AG09309 (cell line): ENCODE measurements around the gene FGF23.

Experiments used
- DNase-seq: peaks from one replicate; pipeline ENCODE4 v3.0.0-alpha.2; 2010; ENCODE audit warnings: low read depth
- H3K4me3 ChIP-seq: 2 replicates; pipeline ENCODE4 v1.5.1; 2011; ENCODE audit warnings: mild to moderate bottlenecking, low read depth, low read length, moderate library complexity; ENCODE audit not compliant: control insufficient read depth
- TF ChIP-seq, protein P1 (sequence below): IDR thresholded peaks from 2 replicates; pipeline ENCODE4 v1.5.1; 2011; ENCODE audit warnings: mild to moderate bottlenecking, low read depth, low read length, inconsistent platforms; ENCODE audit not compliant: insufficient read depth, control insufficient read depth; ENCODE audit errors: missing control alignments

Gene FGF23

GRCh38 chr12:4379405-4379804, at the start of gene FGF23:
TSS of gene FGF23 (minus strand) at chr12:4379712. CDS start at chr12:4379582, 130 bp downstream.
- DNase-seq, result no peak
- TF ChIP-seq, protein P1, sequence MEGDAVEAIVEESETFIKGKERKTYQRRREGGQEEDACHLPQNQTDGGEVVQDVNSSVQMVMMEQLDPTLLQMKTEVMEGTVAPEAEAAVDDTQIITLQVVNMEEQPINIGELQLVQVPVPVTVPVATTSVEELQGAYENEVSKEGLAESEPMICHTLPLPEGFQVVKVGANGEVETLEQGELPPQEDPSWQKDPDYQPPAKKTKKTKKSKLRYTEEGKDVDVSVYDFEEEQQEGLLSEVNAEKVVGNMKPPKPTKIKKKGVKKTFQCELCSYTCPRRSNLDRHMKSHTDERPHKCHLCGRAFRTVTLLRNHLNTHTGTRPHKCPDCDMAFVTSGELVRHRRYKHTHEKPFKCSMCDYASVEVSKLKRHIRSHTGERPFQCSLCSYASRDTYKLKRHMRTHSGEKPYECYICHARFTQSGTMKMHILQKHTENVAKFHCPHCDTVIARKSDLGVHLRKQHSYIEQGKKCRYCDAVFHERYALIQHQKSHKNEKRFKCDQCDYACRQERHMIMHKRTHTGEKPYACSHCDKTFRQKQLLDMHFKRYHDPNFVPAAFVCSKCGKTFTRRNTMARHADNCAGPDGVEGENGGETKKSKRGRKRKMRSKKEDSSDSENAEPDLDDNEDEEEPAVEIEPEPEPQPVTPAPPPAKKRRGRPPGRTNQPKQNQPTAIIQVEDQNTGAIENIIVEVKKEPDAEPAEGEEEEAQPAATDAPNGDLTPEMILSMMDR, result no peak
- no peak within 1 kb of the TSS for H3K4me3 ChIP-seq

DNA sequence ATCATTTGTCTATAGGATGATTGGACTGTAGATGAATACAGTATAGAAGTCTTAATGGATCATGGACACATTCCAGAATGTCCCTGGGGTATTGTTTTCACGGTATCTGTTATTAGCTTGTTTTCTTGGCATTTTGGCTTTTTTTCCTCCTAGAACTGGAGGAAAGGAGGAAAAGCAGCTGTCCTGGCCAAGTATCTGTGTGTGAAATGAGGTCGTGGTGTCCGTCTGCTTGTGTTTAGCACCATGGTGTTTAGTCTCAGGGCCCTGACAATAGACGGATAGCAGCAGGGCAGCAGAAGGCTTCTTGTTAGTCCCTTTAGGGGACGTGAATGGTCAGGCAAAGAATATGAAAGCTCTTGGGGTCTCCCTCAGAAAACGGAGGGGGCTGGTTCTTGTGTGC, 44.9 kb upstream of the FGF23 start:
- H3K4me3 ChIP-seq, result no peak overlapping the region
- no peak for DNase-seq
- TF ChIP-seq, protein P1, result no peak

GRCh38 chr12:4423528-4424195, 44.1 kb upstream of the FGF23 start:
- DNase-seq, result no peak
- H3K4me3 ChIP-seq, result no peak overlapping the region
- TF ChIP-seq, protein P1, result no peak

DNA sequence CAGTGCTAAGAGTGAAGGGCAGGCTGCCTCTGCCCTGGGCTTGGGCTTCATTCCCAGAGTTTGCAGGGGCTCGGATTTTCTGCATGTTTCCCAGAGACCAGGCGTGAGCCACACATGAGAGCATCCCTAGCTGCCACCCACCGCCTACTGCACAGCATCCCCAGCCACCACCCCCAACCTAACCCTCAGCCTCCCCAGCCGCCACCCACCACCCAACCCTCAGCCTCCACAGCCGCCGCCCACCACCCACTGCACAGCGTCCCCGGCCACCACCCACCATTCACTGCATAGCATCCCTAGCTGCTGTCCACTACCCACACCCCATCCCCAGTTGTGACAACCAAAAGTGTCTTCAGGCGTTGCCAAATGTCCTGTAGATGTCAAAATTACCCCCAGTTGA, 43.5 kb upstream of the FGF23 start:
- DNase-seq, result no peak
- no peak overlapping the region for H3K4me3 ChIP-seq
- TF ChIP-seq, protein P1, result no peak

GRCh38 chr12:4421590-4422031, 42.1 kb upstream of the FGF23 start:
- DNase-seq, result no peak
- TF ChIP-seq, protein P1, result peak; percentile 61
- no peak overlapping the region for H3K4me3 ChIP-seq

DNA sequence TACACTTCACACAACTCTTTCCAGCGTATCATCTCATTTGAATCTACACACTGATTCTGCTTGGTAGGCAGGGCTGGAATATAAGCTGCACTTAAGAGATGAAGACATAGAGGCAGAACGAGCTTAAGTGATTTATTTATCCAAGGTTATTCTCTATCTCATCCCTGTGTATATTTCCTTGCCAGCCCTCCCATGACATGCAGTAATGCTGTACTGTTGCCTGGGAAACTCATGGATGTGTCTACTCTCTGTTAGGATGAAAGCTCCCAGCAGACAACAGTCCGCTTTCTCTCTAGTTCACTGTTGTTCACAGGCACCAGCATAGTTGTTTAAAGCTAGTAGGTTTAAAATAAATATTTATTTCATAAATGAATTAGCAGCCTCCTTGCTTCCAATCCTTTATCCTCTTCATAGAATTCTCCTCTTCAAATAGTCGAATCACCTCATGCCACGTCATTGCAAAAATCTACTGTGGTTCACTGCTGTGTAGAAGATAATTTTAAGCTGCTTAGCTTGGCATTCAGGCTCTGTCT, 40.7 kb upstream of the FGF23 start:
- no peak overlapping the region for H3K4me3 ChIP-seq
- no peak for DNase-seq
- TF ChIP-seq, protein P1, result no peak
